HL-60 (cell line): ENCODE data around the gene SEC61A1.

Experiments used
- CTCF ChIP-seq: IDR thresholded peaks from one replicate; pipeline ENCODE4 v1.5.1; 2011; ENCODE audit warnings: low read length, control low read depth, inconsistent platforms; ENCODE audit not compliant: insufficient read depth
- GABPA ChIP-seq: IDR thresholded peaks from 2 replicates; pipeline ENCODE4 v1.6.1; 2012; ENCODE audit warnings: low read depth
- POLR2AphosphoS5 ChIP-seq: IDR thresholded peaks from 2 replicates; pipeline ENCODE4 v1.6.1; 2012; ENCODE audit warnings: low read depth
- SPI1 ChIP-seq: IDR thresholded peaks from 2 replicates; pipeline ENCODE4 v1.6.1; 2012; ENCODE audit warnings: low read depth, mild to moderate bottlenecking, borderline replicate concordance
- TF ChIP-seq, protein P1 (sequence below): IDR thresholded peaks from 2 replicates; pipeline ENCODE4 v1.6.1; 2012; ENCODE audit warnings: low read depth; ENCODE audit not compliant: insufficient replicate concordance

- no peak for TF ChIP-seq CTCF
- TF ChIP-seq, protein P1, sequence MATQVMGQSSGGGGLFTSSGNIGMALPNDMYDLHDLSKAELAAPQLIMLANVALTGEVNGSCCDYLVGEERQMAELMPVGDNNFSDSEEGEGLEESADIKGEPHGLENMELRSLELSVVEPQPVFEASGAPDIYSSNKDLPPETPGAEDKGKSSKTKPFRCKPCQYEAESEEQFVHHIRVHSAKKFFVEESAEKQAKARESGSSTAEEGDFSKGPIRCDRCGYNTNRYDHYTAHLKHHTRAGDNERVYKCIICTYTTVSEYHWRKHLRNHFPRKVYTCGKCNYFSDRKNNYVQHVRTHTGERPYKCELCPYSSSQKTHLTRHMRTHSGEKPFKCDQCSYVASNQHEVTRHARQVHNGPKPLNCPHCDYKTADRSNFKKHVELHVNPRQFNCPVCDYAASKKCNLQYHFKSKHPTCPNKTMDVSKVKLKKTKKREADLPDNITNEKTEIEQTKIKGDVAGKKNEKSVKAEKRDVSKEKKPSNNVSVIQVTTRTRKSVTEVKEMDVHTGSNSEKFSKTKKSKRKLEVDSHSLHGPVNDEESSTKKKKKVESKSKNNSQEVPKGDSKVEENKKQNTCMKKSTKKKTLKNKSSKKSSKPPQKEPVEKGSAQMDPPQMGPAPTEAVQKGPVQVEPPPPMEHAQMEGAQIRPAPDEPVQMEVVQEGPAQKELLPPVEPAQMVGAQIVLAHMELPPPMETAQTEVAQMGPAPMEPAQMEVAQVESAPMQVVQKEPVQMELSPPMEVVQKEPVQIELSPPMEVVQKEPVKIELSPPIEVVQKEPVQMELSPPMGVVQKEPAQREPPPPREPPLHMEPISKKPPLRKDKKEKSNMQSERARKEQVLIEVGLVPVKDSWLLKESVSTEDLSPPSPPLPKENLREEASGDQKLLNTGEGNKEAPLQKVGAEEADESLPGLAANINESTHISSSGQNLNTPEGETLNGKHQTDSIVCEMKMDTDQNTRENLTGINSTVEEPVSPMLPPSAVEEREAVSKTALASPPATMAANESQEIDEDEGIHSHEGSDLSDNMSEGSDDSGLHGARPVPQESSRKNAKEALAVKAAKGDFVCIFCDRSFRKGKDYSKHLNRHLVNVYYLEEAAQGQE = no peak
- no peak for TF ChIP-seq SPI1
- TF ChIP-seq POLR2AphosphoS5 = no peak
- no peak for TF ChIP-seq GABPA
Measured at GRCh38 chr3:128082546-128082945, 30.3 kb downstream of the SEC61A1 start.
